GM18517 (cell line): ENCODE measurements around the gene PIEZO1.

Source experiments
- ATAC-seq: cut with Tn5 transposase; IDR thresholded peaks from one replicate; pipeline ENCODE4 v1.9.1; 2021; ENCODE audit warnings: mild to moderate bottlenecking, moderate library complexity; ENCODE audit not compliant: unreplicated experiment

PIEZO1 gene

DNA sequence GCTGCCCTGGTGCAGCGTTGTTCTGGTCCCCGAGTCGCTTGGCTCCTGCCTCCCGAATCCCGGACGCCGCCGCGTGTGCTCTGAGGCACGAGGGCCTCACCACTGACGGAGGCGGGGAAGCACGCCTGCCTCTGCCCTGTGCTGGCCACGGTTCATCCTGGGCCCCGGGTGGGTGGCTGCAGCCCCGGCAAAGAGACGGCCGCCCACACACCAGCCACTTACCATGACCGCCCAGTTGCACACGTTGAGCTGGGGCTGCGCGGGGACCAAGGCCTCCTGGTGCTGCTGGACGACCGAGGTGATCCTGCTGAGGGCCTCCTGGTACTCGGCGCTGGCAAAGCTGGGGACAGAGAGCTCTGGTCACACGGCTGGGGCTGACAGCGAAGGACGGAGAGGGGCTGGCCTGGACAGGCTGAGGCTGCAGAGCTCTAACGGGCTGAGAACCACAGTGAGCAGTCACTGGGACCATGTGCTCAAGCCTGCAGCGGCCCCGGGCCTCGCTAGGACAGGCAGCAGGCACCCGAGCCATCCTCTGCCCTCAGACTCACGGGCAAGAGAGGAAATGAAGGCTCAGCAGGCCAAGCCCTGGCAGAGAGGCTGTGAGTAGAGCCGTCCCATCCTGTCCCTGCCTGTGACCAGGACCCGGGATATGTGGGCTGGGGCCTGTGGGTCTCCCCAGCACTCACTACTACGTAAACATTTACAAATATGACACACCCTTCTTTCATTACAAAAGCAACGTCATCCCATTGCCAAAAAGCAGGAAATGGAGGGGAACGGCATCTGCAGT lies 33.0 kb upstream of the PIEZO1 start:
- no peak for ATAC-seq

GRCh38 chr16:88816736-88817535 lies 31.9 kb upstream of the PIEZO1 start:
- ATAC-seq, result no peak

DNA sequence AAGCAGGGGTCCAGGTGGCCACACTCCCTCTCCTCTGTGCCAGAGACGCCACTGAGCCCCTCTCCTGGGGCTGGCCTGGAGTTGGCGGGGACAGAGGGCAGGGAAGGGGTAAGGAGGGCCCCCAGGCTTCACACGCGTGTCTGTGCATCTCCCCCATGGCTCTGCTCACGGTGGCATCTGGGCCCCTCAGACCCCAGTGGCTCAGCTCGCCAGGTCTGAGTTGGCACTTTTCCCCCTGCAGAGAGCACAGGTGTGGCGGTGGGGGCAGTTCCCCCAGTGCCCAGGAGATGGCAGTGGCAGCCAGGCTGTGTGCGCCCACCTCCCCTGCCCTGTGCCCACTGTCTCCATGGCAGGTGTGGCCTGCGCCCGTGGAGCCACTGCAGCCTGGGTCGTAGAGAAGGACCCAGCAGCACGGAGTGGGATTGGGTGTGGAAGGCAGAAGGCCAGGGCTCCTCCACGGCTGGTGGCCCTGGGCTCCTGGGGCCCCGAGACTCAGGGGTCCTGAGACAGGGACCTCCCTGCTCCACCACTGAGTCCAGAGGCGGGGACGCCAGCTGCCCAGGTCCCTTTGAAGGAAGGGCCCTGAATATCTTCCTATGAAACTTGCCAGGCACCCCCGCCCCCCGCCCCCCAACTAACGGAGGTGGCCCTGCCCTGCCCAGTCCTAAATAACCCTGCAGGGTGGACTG lies 31.0 kb upstream of the PIEZO1 start:
- no peak for ATAC-seq

DNA sequence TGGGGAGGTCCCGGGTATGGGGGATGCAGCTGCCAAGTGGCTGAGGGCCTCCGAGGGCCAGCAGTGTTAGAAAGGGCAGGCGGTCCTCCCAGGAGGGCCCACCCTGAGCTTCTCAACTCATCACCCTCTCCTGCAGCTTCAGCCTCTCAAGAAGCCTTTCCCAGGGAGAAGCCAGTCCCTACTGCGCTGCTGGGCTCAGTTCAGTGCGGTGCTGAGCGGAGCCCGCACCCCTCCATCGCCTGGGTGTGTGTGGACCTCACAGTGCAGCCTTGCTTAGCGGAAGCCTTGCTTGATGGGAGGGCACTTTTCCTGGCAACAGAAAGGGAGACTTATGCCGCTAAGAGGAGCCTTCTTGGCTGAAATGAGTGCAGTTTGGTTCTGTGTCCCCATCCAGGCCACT lies 30.2 kb upstream of the PIEZO1 start:
- ATAC-seq, result no peak

- ATAC-seq, result no peak
These were observed 29.1 kb upstream of the PIEZO1 start for GRCh38 chr16:88814144-88814502.

DNA sequence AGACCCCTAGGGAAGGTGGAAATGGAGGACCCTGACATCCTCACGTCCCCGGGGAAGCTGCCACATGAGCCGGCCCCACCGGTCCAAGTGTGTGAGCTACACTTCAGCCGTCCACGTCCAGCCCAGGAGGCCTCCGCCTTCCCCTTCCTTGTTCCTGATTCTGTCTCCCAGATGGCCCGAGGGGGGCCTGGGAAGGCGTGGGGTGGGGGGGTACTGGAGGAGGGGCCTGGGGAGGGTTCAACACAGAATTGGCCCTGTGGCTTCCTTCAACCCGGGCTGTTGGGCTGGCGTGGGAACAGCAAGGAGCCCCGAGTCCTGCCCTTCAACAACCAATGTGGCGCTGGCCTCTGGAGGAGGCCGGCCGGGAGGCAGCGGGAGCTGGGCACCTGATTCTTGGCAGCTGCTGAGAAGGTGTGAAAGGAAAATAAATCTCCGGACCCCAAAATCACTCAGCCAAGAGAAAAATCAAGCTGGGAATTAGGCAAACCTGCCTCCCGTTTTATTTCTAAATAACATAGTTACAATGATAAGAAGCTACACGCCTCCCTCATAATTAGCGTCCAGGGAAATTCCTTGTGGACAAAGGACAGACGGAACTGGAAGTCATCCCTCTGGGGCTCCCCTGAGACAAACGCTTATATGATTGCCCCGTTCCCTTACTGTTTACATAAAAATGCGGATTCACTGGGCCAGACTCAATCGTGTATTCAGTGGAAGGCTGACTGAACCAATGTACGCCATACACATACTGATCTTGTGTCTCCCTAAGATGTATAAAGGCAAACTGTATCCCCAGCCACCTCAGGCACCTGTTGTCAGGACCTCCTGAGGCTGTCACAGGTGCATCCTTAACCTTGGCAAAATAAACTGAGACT lies 28.5 kb upstream of the PIEZO1 start:
- ATAC-seq, result no peak

- no peak for ATAC-seq
These were observed 27.7 kb upstream of the PIEZO1 start for GRCh38 chr16:88812513-88813268.

DNA sequence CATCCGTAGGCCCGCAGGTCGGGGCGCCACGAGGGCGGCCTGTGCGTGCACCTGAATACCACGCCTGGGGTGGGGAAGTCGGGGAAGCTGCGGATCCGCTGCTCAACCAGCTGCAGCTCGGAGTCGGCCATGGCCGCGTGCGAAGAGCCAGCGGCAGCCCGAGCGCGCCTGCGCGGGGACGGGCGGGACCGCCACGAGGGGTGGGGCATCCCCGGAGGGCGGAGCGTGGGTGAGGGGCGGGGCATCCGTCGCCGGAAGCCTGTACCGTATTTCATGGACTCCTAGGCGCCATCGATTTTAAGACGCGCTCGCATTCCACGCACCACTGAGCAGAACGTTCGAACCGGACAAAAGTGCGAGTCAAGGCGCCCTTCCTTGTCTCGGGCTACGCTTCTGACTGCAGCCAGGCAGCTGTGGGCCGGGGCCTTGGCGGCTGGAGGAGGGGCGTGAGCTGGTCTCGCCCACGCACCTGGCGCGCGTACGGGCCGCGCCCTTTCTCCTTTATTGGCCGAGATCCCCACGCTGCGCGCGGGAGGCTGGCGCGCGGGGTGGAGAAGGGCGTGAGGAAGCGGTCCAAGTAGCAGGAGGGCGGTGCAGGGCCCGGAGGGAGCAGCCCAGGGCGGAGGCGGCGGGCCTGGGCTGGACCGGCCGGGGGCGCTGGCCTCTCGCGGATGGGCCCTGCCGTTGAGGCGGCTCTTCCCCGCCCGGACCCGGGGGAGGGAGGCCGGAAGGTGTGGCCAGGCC lies 26.9 kb upstream of the PIEZO1 start, which contains the start of gene APRT:
APRT (minus strand) TSS at position 160 of the 744 bp plus-strand sequence; CDS start at position 131, 29 bp downstream.
- peak; percentile 66 for ATAC-seq

GRCh38 chr16:88810912-88811768 lies 26.1 kb upstream of the PIEZO1 start:
- ATAC-seq, result peak; percentile 41

GRCh38 chr16:88810166-88810911 lies 25.3 kb upstream of the PIEZO1 start:
- ATAC-seq, result no peak

GRCh38 chr16:88809676-88810165 lies 24.7 kb upstream of the PIEZO1 start:
- ATAC-seq, result no peak

- ATAC-seq, result no peak
These were observed 24.2 kb upstream of the PIEZO1 start for GRCh38 chr16:88809068-88809675.

GRCh38 chr16:88807626-88808453 lies 22.8 kb upstream of the PIEZO1 start:
- no peak for ATAC-seq

GRCh38 chr16:88807142-88807625 lies 22.2 kb upstream of the PIEZO1 start:
- ATAC-seq, result no peak

DNA sequence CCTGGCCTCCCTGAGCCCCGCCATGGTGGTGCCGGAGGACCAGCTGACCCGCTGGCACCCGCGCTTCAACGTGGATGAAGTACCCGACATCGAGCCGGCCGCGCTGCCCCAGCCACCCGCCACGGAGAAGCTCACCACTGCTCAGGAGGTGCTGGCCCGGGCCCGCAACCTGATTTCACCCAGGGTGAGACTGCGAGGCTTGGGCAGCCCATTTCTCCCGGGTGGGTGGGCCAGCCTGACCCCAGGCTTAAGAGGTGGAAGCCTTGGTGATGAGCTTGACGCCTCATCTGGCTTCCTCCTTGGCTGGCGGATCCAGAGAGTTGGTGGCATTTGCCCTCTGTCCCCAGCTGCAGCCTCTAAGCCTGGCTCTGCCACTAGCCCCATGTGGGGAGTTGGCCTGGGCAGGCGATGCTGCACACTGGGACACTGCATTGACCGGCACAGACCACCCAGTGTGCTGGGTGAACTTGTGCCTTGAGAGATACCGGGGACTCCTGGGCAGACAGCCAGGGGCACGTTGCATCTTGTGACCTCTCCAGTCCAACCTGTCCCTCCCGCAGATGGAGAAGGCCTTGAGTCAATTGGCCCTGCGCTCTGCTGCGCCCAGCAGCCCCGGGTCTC lies 21.6 kb upstream of the PIEZO1 start:
- ATAC-seq, result no peak
